H1 (cell line): Measurements from ENCODE around the gene SLC35F3. TPM values are rescaled to one million over a fixed set of nuclear protein-coding genes. Genes with fewer than 3 reads are reported as not detected.

Source experiments
- CTCF ChIA-PET: fragments of 300-600 bp; sonication (Branson Sonifier 250); formaldehyde crosslinking; loops from one replicate; lab custom pipeline; 2021; ENCODE audit not compliant: partially characterized antibody; lab: Charles Lee
- POLR2A ChIA-PET: fragments of 300-600 bp; sonication (Branson Sonifier 250); formaldehyde crosslinking; loops from one replicate; lab custom pipeline; 2021; ENCODE audit warnings: inconsistent platforms; ENCODE audit not compliant: partially characterized antibody; lab: Charles Lee
- DNase-seq, 2 experiments: peaks; one replicate each; pipeline versions ENCODE4 v3.0.0 to v3.0.0-alpha.2; 2010 to 2022; ENCODE audit warnings: low spot score in 2 of 2, low read depth in 1 of 2, mixed read lengths in 1 of 2
- FAIRE-seq: peaks from 2 replicates; lab custom pipeline; 2011; peaks lifted over from hg19 to GRCh38; lab: Jason Lieb, UNC
- H2AFZ ChIP-seq: 2 replicates; pipeline ENCODE4 v1.8.1; 2012; ENCODE audit warnings: low read length, inconsistent platforms
- H2AK5ac ChIP-seq: 2 replicates; pipeline ENCODE4 v1.6.1; 2013; ENCODE audit warnings: low read depth, low read length
- H2BK120ac ChIP-seq: replicated peaks from 2 replicates; pipeline ENCODE3; 2013; ENCODE audit warnings: low read depth, low read length, inconsistent platforms
- H2BK12ac ChIP-seq: 2 replicates; pipeline ENCODE4 v1.6.1; 2013; ENCODE audit warnings: low read depth, low read length
- H2BK15ac ChIP-seq: 2 replicates; pipeline ENCODE4 v1.6.1; 2013; ENCODE audit warnings: low read length
- H2BK20ac ChIP-seq: 2 replicates; pipeline ENCODE4 v1.6.1; 2013; ENCODE audit warnings: low read length
- H2BK5ac ChIP-seq: 2 replicates; pipeline ENCODE4 v1.6.1; 2013; ENCODE audit warnings: low read depth, low read length
- H3K14ac ChIP-seq: 2 replicates; pipeline ENCODE4 v1.6.1; 2013; ENCODE audit warnings: inconsistent platforms; ENCODE audit not compliant: insufficient read length
- H3K18ac ChIP-seq: 2 replicates; pipeline ENCODE4 v1.6.1; 2013; ENCODE audit warnings: low read length; ENCODE audit errors: extremely low read depth
- H3K23ac ChIP-seq: 2 replicates; pipeline ENCODE4 v1.6.1; 2013; ENCODE audit warnings: inconsistent platforms; ENCODE audit not compliant: insufficient read length
- H3K23me2 ChIP-seq: 2 replicates; pipeline ENCODE4 v1.6.1; 2013; ENCODE audit warnings: low read depth, low read length
- H3K27ac ChIP-seq: 2 replicates; pipeline ENCODE4 v1.6.1; 2011; ENCODE audit warnings: low read depth, low read length, inconsistent platforms
- H3K27me3 ChIP-seq, 4 experiments: replicated peaks in 1 of 4; 1 replicate in 1 of 4; 2 replicates in 3 of 4; pipeline versions ENCODE4 v1.6.1 to v1.8.1; 2011 to 2013; ENCODE audit warnings: low read length in 3 of 4, mild to moderate bottlenecking in 3 of 4, inconsistent platforms in 2 of 4, mixed read lengths in 2 of 4, moderate library complexity in 1 of 4; ENCODE audit not compliant: control insufficient read depth in 3 of 4, insufficient read depth in 3 of 4; ENCODE audit errors: extremely low read depth in 1 of 4
- H3K36me3 ChIP-seq, 4 experiments: 2 replicates each; pipeline versions ENCODE4 v1.6.1 to v1.8.1; 2011 to 2013; ENCODE audit warnings: mild to moderate bottlenecking in 4 of 4, low read length in 3 of 4, moderate library complexity in 2 of 4, control low read depth in 1 of 4, inconsistent platforms in 1 of 4; ENCODE audit not compliant: insufficient read depth in 4 of 4, control insufficient read depth in 2 of 4
- H3K4ac ChIP-seq: replicated peaks from 2 replicates; pipeline ENCODE3; 2013; ENCODE audit warnings: low read length, low read depth, mixed read lengths, inconsistent platforms; ENCODE audit not compliant: insufficient read length
- H3K4me1 ChIP-seq, 4 experiments: replicated peaks in 1 of 4; 1 replicate in 1 of 4; 2 replicates in 3 of 4; pipeline versions ENCODE4 v1.6.1 to v1.8.1; 2011 to 2013; ENCODE audit warnings: low read length in 3 of 4, inconsistent platforms in 2 of 4, mixed read lengths in 1 of 4; ENCODE audit not compliant: insufficient read depth in 4 of 4, control insufficient read depth in 3 of 4
- H3K4me2 ChIP-seq, 2 experiments: 2 replicates each; pipeline versions ENCODE4 v1.6.1 to v1.8.1; 2011 to 2013; ENCODE audit warnings: low read depth in 2 of 2, low read length in 2 of 2, control low read depth in 1 of 2, inconsistent platforms in 1 of 2, mild to moderate bottlenecking in 1 of 2; ENCODE audit not compliant: insufficient read depth in 1 of 2
- H3K4me3 ChIP-seq, 4 experiments: fragments of 200-600, 300-600 bp in 1 of 4; sonication (generic), shearing (Covaris generic), sonication (Bioruptor Twin) in 1 of 4; 2 replicates each; pipeline versions ENCODE4 v1.5.1 to v1.8.1; 2011 to 2016; ENCODE audit warnings: low read length in 4 of 4, low read depth in 3 of 4, control low read depth in 2 of 4, inconsistent platforms in 2 of 4, mild to moderate bottlenecking in 2 of 4, mixed read lengths in 1 of 4, moderate library complexity in 1 of 4; ENCODE audit not compliant: insufficient read depth in 2 of 4; ENCODE audit errors: extremely low read depth in 1 of 4
- H3K56ac ChIP-seq: replicated peaks from 2 replicates; pipeline ENCODE3; 2013; ENCODE audit warnings: low read depth, mild to moderate bottlenecking, mixed read lengths, low read length, inconsistent platforms; ENCODE audit not compliant: insufficient read length
- H3K79me1 ChIP-seq: 2 replicates; pipeline ENCODE4 v1.6.1; 2013; ENCODE audit warnings: low read depth, low read length, control low read depth
- H3K79me2 ChIP-seq, 2 experiments: 2 replicates each; pipeline versions ENCODE4 v1.6.1 to v1.8.1; 2012 to 2013; ENCODE audit warnings: low read length in 2 of 2, mild to moderate bottlenecking in 2 of 2, inconsistent platforms in 1 of 2; ENCODE audit not compliant: insufficient read depth in 2 of 2, control insufficient read depth in 1 of 2
- H3K9ac ChIP-seq, 4 experiments: replicated peaks in 1 of 4; 1 replicate in 1 of 4; 2 replicates in 3 of 4; pipeline versions ENCODE4 v1.6.1 to v1.8.1; 2011 to 2013; ENCODE audit warnings: low read depth in 3 of 4, low read length in 3 of 4, control low read depth in 2 of 4, mild to moderate bottlenecking in 2 of 4, moderate library complexity in 2 of 4, inconsistent platforms in 1 of 4; ENCODE audit errors: extremely low read depth in 1 of 4
- H3K9me3 ChIP-seq, 2 experiments: 2 replicates each; pipeline versions ENCODE4 v1.6.1 to v1.8.1; 2012 to 2013; ENCODE audit warnings: mild to moderate bottlenecking in 2 of 2, moderate library complexity in 2 of 2, control low read depth in 1 of 2, inconsistent platforms in 1 of 2, low read depth in 1 of 2, low read length in 1 of 2, mixed read lengths in 1 of 2; ENCODE audit not compliant: insufficient read depth in 2 of 2
- H4K20me1 ChIP-seq, 2 experiments: replicated peaks in 1 of 2; 2 replicates each; pipeline versions ENCODE3 to v1.8.1; 2011 to 2013; ENCODE audit warnings: inconsistent platforms in 2 of 2, low read length in 2 of 2, mild to moderate bottlenecking in 1 of 2; ENCODE audit not compliant: insufficient read depth in 2 of 2, control insufficient read depth in 1 of 2
- H4K5ac ChIP-seq: 2 replicates; pipeline ENCODE4 v1.6.1; 2013; ENCODE audit warnings: low read length, low read depth, mixed read lengths, inconsistent platforms; ENCODE audit not compliant: insufficient read length
- H4K8ac ChIP-seq: 2 replicates; pipeline ENCODE4 v1.8.0; 2013; ENCODE audit warnings: mild to moderate bottlenecking, moderate library complexity, low read length, inconsistent platforms; ENCODE audit not compliant: insufficient read depth; ENCODE audit errors: extremely low read depth
- H4K91ac ChIP-seq: replicated peaks from 2 replicates; pipeline ENCODE3; 2013; ENCODE audit warnings: low read length, mixed read lengths, inconsistent platforms; ENCODE audit not compliant: insufficient read length
- ASH2L ChIP-seq: fragments of 200-600, 300-600 bp; sonication (generic); IDR thresholded peaks from one replicate; pipeline ENCODE4 v1.7.1; 2017; ENCODE audit warnings: low read length
- BCL11A ChIP-seq, 2 experiments: IDR thresholded peaks; one replicate each; pipeline ENCODE4 v1.6.1; 2011; ENCODE audit warnings: low read depth in 2 of 2, low read length in 2 of 2, mild to moderate bottlenecking in 2 of 2
- CHD1 ChIP-seq: IDR thresholded peaks from 2 replicates; pipeline ENCODE4 v1.6.1; 2012; ENCODE audit warnings: low read depth, low read length, improper control_type of control experiment
- EZH2 ChIP-seq: fragments of 200-600 bp; sonication (generic); IDR thresholded peaks from 2 replicates; pipeline ENCODE4 v1.7.1; 2012; ENCODE audit warnings: low read depth, mild to moderate bottlenecking, moderate library complexity, low read length, inconsistent platforms; ENCODE audit not compliant: severe bottlenecking
- JUN ChIP-seq: IDR thresholded peaks from 2 replicates; pipeline ENCODE4 v1.6.1; 2011; ENCODE audit warnings: low read depth, mild to moderate bottlenecking, improper control_type of control experiment, low read length
- JUND ChIP-seq: IDR thresholded peaks from 2 replicates; pipeline ENCODE4 v1.6.1; 2011; ENCODE audit warnings: mild to moderate bottlenecking, improper control_type of control experiment, low read length
- TBP ChIP-seq: IDR thresholded peaks from 2 replicates; pipeline ENCODE4 v1.6.1; 2011; ENCODE audit warnings: low read depth, low read length, improper control_type of control experiment
- TCF12 ChIP-seq: IDR thresholded peaks from 2 replicates; pipeline ENCODE4 v1.6.1; 2011; ENCODE audit warnings: low read depth, mild to moderate bottlenecking, low read length
- WGBS, 2 experiments: shearing (Covaris generic) in 1 of 2; methylation state at CpG; one replicate each; pipeline versions ENCODE4 v1.1.6 to v1.1.7; 2013 to 2015; ENCODE audit warnings: low lambda C conversion rate in 2 of 2, mixed read lengths in 2 of 2, inconsistent platforms in 1 of 2, low coverage in 1 of 2, missing lambda C conversion rate in 1 of 2; ENCODE audit not compliant: insufficient replicate concordance in 2 of 2, insufficient coverage in 1 of 2, insufficient read length in 1 of 2; ENCODE audit errors: extremely low coverage in 1 of 2, missing lambda C conversion rate in 1 of 2; 5-methylcytosine and 5-hydroxymethylcytosine counted together
- polyA plus RNA-seq, 7 experiments: library from polyadenylated mRNA; depleted of rRNA in 3 of 7; stranded (reverse) in 5 of 7; unstranded in 2 of 7; fragments of >200 nt in 5 of 7; fragments of 200-250 nt in 2 of 7; gene quantifications; 1 replicate in 5 of 7; 2 replicates in 1 of 7; 4 replicates in 1 of 7; pipeline versions ENCODE4 v1.2.1 to v1.2.3, GENCODE V29; 2011 to 2013; ENCODE audit warnings: missing spikeins in 2 of 7, mixed read lengths in 2 of 7
- total RNA-seq: library from RNA; stranded (reverse); fragmentation: NEBNext Ultra II Directional; extraction: Animal tissue kit (Norgen Biotek cat#: 25700); gene quantifications from 2 replicates; pipeline ENCODE4 v1.2.1, GENCODE V29; 2021

SLC35F3 gene
- total and polyA plus RNA-seq, 2 of the 8 experiments (the other 6 are each of a cell fraction or from before 2014, with no cell fraction given) = 0.78 to 1.2 TPM

- H4K5ac ChIP-seq = no peak overlapping the region
- DNase-seq (no peak), FAIRE-seq (no peak)
- CTCF ChIA-PET = no interaction called here
- no peak overlapping the region for H3K27ac ChIP-seq
- H2BK15ac ChIP-seq = no peak overlapping the region
- no peak overlapping the region for H2BK12ac ChIP-seq
- H3K4me1 ChIP-seq = peaks cover 0 to 5% (median 0%) of the 10 kb centered on the region in 4 experiments; a peak in 1 of 7 replicates
- H3K23ac ChIP-seq = no peak overlapping the region
- H3K27me3 ChIP-seq = no peaks in the 10 kb centered on the region
- H3K9me3 ChIP-seq = peaks cover 3 to 12% of the 10 kb centered on the region in 2 experiments; a peak in 2 of 4 replicates
- no peak overlapping the region; a peak in 1 of 7 replicates for H3K9ac ChIP-seq
- no peaks in the 10 kb centered on the region for H3K79me1 ChIP-seq
- H3K36me3 ChIP-seq = no peaks in the 10 kb centered on the region
- no peaks in the 10 kb centered on the region for H3K23me2 ChIP-seq
- TF ChIP-seq JUN (no peak), TCF12 (no peak), EZH2 (no peak), TBP (no peak), ASH2L (no peak), JUND (no peak), BCL11A (IDR thresholded peaks at IDR 0.05; ENCODE audit: low read depth in 2 of 2, low read length in 2 of 2) (no peak), CHD1 (no peak)
- POLR2A ChIA-PET = no interaction called here
- H3K4ac ChIP-seq = no peak overlapping the region
- no peaks in the 10 kb centered on the region for H4K20me1 ChIP-seq
- H3K4me2 ChIP-seq = no peak overlapping the region
- no peak overlapping the region for H3K18ac ChIP-seq
- no peak overlapping the region for H4K91ac ChIP-seq
- no peak overlapping the region for H2BK20ac ChIP-seq
- H3K14ac ChIP-seq = no peak overlapping the region
- H2BK5ac ChIP-seq = no peak overlapping the region
- WGBS, 2 experiments = 91% methylated on average over 4 of the region's 4 CpGs; no CpG with 5 or more reads in 1 of the 2 experiments
- no peak overlapping the region for H2AFZ ChIP-seq
- H3K56ac ChIP-seq = no peak overlapping the region
- no peak overlapping the region for H4K8ac ChIP-seq
- no peak overlapping the region for H2BK120ac ChIP-seq
- no peak overlapping the region for H2AK5ac ChIP-seq
- no peaks in the 10 kb centered on the region for H3K79me2 ChIP-seq
- no peak overlapping the region for H3K4me3 ChIP-seq
These were observed 360.8 kb downstream of the SLC35F3 start for GRCh38 chr1:234265321-234265720.
